HG03280 (cell line): ENCODE results near the gene LRRC3.

ENCODE experiments used
- ATAC-seq: cut with Tn5 transposase; IDR thresholded peaks from one replicate; pipeline ENCODE4 v1.9.1; 2021; ENCODE audit warnings: mild to moderate bottlenecking, moderate library complexity; ENCODE audit not compliant: unreplicated experiment

The LRRC3 gene

DNA sequence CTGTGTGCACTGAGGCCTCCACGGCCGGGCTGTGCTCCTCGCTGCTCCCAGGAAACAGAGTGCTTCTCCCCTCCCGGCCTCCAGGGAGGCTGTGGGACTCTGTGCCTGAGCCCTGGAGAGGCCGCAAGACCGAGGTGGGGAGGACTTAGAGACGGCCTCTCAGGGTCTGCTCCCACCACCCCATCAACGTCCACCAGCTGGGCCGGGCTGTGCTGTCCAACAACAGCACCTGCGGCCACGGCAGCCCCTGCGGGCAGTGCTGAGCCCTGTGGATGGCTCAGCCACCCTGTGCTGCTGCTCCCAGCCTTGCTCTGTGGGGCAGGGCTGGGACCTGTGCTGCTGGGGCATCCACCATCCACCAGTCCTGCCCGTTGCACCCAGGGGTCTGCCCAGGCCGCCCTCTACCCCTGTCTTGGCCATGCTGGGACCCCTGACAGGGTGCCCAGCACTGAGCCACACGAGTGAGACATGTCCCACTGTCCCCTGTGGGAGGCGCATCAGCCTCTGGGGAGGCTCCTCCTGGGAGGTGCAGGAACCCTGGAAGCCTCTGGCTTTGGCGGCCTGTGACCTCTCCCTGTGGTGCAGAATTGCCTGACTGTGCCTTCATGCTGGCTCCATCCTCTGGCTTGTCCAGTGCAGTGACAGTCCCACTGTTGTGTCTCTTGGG is 31.2 kb upstream of the LRRC3 start:
- ATAC-seq = no peak

DNA sequence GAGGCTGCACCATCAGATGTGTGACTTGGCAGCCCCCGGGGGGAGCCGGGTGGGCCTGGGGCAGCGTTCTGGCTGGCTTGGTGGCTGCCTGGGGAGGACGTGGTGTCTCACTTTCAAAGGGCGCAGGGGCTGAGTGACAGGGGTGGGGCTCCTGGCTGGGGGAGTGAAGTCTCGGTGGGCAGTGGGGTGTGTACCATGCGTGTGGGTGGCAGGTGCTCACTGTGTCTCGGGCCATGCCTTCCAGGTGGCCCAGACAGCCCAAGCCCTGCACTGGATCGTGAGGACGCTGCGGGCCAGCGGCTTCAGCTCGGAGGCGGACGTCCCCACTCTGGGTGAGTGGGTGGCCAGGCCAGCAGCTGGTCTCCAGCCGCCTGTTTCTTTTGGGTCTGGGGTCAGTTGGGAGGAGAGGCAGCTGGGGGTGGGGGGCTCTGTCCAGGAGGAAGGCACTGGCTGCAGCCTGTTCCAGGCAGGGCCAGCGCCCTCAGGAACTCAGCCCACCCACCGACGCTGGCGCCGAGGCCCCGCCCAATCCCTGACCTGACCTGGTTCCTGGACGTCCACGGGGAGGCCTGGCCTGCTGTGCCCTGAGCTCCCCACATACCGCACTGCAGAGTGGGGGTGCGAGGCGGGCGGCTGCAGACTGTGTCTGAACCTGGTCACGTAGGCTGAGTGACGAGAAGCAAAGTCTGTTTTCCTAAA is 30.6 kb upstream of the LRRC3 start:
- no peak for ATAC-seq

- ATAC-seq = no peak
These were observed 29.9 kb upstream of the LRRC3 start for GRCh38 chr21:44425307-44425894.

DNA sequence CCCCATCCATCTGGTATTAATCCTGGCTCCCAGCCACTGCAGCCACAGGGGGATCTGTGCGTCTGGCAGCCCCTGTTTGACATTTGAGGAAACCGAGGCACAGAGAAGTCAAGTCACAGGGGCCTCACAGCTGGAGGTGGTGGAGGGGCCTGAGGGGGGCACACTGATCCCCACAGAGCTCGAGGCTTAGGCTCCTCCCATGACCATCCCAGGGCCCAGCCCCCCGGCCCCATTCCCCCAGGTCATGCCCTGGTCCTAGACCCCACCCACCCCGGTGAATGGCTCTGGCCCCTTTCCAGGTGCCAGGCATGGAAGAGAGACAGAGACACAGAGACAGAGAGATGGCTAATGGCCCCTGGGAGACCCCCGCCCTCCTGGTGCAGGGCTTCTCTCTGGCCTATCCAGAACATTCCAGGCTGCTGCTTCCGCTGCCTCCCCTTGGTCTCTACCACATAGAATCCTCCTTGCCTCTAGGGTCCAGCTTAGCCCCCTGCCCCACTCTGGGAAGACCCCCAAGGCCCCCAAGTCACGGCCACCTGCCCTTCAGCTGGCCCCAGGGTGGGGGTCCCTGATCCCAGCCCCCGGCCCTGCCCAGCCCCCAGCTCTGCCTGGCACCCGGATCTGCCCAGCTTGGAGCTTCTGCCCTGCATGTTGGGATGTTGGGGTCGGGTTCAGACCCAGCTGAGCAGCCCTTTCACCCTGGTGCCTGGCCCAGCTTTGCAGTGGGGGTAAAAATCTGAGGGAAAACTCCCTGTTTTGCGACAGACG is 29.2 kb upstream of the LRRC3 start:
- ATAC-seq = no peak

GRCh38 chr21:44426663-44427191 is 28.6 kb upstream of the LRRC3 start:
- ATAC-seq = no peak

- ATAC-seq = no peak
These were observed 27.8 kb upstream of the LRRC3 start for GRCh38 chr21:44427241-44428120.

DNA sequence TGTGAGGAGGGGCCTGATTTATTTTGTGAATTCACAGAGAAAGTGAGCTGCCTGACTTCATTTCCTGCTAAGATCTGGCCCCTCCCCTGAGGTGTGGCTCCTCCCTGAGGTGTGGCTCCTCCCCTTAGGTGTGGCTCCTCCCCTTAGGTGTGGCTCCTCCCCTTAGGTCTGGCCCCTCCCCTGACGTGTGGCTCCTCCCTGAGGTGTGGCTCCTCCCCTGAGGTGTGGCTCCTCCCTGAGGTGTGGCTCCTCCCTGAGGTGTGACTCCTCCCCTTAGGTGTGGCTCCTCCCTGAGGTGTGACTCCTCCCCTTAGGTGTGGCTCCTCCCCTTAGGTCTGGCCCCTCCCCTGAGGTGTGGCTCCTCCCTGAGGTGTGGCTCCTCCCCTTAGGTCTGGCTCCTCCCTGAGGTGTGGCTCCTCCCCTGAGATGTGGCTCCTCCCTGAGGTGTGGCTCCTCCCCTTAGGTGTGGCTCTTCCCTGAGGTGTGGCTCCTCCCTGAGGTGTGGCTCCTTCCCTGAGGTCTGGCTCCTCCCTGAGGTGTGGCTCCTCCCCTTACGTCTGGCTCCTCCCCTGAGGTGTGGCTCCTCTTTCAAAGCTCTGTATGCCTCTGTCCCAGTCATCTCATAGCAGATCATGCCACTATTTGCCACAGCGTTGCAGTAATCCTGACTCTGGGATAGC is 26.9 kb upstream of the LRRC3 start:
- no peak for ATAC-seq

DNA sequence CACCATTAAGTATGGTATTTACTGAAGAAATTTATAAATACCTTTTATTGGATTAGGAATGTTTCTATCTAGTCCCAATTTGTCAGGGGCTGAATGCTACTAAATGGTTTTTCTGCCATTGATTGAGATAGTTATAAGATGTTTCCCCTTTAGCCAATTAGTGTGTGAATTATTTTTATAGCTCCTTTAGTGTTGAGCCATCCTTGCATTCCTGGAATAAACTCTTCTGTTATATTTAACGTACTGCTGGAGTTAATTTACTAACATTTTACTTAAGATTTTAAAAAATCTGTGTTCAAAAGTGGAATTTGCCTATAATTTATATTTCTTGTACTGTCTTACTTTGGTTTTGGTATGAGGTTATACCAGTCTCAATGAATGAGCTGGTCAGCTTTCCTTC is 25.4 kb upstream of the LRRC3 start:
- ATAC-seq = no peak

GRCh38 chr21:44431300-44431699 is 24.0 kb upstream of the LRRC3 start:
- no peak for ATAC-seq

GRCh38 chr21:44432841-44433790 is 22.2 kb upstream of the LRRC3 start:
- no peak for ATAC-seq

GRCh38 chr21:44433791-44434567 is 21.3 kb upstream of the LRRC3 start:
- ATAC-seq = no peak

DNA sequence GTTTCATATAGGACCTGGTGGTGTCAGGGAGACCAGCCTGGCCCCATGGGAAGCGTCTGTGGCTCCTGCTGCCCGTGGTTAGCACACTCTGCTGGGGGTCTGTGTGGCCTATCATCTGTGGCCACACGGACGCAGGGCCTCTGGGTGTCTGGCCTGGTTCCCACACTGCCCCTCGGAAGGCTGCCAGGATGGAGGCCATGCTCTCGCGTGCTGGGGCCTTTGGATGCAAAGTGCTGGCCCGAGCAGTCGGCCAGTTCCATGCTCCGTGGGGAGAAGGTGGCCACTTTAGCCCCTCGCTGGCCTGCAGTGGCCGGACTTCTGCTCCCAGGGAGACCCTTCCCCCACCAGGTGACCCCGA is 20.8 kb upstream of the LRRC3 start:
- ATAC-seq = no peak

- ATAC-seq = no peak
These were observed 20.2 kb upstream of the LRRC3 start for GRCh38 chr21:44434936-44435635.

GRCh38 chr21:44436111-44436611 is 19.1 kb upstream of the LRRC3 start:
- ATAC-seq = no peak

- ATAC-seq = no peak
These were observed 18.4 kb upstream of the LRRC3 start for GRCh38 chr21:44436958-44437357.

GRCh38 chr21:44437371-44437695 is 18.0 kb upstream of the LRRC3 start:
- ATAC-seq = no peak

DNA sequence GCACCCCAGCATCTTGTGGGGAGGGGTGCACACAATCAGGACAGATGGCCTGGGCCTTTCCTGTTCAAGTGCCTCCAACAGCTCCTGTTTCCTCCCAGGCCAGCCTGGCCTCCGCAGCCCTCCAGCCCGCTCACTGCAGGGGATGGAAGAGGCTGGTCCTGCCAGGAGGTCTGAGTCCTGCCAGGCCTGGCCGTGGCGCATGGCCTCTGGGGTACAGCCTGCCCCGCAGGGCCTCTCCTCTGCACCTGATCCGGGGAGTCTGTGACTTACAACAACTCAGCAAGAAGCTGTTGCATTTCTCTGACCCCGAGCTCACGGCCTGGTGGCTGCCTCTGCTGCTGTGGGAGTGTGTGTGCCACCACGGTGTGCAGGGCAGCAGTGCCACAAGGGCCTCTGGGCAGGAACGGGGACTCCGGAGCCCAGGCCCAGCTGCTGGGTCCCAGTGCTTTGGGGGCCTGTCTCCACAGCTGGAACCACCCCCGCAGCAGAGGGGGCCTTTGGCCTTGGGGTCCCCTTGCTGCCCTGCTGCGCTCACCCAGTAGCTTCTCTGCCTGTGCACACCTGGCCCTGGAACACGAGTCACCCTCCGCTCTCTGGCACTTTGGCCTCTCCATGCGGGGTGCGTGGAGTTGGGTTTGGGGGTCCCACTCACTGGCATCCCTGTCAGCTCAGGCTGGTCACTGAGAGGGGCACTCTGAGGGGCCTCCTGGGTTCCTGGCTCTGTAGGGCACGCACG is 17.4 kb upstream of the LRRC3 start:
- no peak for ATAC-seq
